SIG-M5 treated with dmso at 0.1 percent for 504 hours (cell line): ENCODE data around the gene NAMPT.
"Not testable (repeated sequence)": the region's sequence is repeated elsewhere in the genome, so short reads cannot be mapped to it uniquely, and the experiment has no call there.

Experiments
- DNase-seq: peaks from one replicate; lab custom pipeline; 2025; ENCODE audit not compliant: unreplicated experiment; lab: John Stamatoyannopoulos, UW

Gene NAMPT

DNA sequence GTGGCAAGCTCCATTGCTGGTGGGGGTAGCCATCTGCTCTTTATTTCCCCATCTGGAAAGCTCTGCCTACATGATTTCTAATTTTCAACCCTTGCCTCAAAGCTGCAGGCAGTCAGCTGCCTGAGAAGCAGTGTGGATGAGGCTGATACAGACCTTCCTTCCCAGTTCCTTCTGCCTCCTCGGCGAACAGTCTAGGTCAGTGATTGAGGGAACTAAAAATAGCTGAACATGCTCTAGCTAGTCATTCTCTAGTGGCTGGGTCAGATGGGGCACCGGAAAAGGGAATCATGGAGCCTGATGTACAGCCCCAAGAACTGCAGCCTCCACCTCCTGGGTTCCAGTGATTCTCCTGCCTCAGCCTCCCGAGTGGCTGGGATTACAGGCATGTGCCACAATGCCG lies 48.7 kb downstream of the NAMPT start:
- DNase-seq, result no peak

DNA sequence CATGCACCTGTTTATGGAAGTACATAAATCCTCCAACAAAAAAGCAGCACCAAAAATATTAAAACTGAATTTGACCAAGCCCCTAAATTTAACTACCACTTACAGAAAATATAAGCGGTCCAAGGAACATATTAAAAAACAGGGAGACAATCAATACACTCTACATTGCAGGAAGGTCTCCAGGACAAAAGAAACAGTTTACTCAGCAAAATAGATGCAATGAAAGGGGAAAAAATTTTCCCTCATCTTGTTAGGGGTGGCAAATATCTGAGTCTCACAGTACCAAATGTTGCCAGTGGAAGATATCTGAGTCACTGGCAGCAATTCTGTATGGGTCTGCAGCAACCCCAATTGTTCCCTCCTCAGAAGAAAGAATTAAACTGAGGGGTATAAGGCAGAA lies 50.4 kb downstream of the NAMPT start:
- DNase-seq, result no peak

- no peak for DNase-seq
Observed at GRCh38 chr7:106231856-106232490, 52.8 kb downstream of the NAMPT start.

- DNase-seq, result no peak
Observed at GRCh38 chr7:106225856-106226255, 58.9 kb downstream of the NAMPT start.

- no peak for DNase-seq
Observed at GRCh38 chr7:106224797-106225196, 60.0 kb downstream of the NAMPT start.

DNA sequence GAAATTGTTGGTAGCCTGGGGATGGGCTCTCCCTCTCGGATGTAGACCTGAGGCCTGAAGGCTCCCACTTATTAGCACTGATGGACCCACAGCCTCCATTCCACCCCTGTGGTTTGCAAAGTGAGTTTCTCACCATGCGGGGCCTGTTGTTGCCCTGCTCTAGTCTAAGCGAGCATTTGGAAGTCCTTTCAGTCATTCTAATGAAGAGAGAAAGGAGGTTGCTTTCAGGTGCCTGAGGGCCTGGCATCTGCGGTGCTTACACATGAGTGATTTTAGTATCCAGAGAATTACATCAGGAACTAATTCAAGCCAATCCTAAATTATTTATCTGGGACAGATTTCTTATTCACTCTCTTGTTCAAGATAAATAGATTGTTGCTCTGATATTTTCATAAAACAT lies 61.6 kb downstream of the NAMPT start:
- DNase-seq, result no peak

DNA sequence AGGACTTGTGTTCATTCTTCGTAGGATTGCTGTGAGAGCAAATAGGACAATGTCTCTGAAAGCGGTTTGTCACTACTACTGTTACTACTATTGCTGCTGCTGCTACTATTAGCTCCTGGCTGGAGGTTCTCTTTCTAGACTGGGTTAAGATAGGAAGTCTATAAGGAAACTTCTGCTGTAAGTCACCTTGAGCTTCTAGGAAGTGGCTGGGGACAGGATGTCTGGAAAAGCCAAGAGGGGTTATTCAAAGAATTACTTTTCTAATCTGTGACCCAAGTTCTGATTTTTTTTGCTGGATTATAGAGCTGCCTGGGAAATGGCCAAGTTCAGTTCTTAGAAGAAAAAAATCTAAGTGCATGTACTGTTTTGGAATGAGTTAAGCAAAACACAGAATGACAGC lies 62.2 kb downstream of the NAMPT start:
- DNase-seq, result no peak

- no peak for DNase-seq
Observed at GRCh38 chr7:106220307-106220706, 64.5 kb downstream of the NAMPT start.

- DNase-seq, result no peak
Observed at GRCh38 chr7:106219170-106219569, 65.6 kb downstream of the NAMPT start.

- DNase-seq, result no peak
Observed at GRCh38 chr7:106218546-106218945, 66.2 kb downstream of the NAMPT start.

DNA sequence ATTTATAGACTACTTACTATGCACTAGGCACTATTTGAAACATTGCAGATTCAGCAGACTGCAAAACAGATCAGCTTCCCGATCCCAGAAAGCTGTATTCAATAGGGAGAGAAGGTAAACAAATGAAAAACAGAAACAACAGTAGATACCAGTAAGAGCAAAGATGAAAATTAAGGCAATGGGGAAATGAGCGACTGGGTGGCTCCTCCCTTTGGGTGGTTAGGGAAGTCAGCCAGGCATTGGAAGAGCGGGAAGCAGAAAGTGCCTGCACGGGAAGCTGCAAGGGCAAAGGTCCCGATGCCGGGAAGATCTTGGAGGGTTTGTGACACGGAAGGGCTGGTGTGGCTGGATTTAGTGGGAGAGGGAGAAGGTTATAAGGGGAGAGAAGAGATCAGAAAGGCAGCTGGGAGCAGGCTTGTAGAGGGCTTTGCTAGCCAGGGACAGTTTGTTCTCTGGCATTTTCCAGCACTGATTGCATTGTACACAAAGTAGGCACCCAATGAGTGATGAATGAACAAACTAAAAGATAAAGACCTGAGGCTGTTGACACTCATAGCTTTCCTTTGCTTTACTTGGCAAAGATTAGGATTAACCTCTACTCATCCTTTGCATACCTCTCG lies 67.8 kb downstream of the NAMPT start:
- DNase-seq, result no peak

DNA sequence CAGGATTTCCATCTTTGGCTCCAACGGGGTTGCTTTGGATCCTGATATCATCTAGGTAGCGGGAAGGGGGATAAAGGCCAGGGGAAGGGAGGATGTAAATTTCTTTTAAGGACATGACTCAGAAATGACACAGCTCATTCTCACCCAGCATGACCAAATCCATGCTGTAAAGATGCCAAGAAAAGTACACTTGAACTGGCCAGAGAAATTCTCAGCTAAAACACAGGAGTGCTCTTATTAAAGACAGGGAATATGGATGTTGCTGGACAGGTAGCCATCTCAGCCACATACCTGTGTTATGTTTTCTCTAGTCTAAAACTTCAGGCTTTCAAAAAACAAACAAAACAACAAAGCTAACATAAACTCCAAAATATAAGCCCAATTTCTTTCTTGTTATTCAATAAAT lies 68.3 kb downstream of the NAMPT start:
- DNase-seq, result no peak

- DNase-seq, result no peak
Observed at GRCh38 chr7:106215868-106216516, 68.8 kb downstream of the NAMPT start.

DNA sequence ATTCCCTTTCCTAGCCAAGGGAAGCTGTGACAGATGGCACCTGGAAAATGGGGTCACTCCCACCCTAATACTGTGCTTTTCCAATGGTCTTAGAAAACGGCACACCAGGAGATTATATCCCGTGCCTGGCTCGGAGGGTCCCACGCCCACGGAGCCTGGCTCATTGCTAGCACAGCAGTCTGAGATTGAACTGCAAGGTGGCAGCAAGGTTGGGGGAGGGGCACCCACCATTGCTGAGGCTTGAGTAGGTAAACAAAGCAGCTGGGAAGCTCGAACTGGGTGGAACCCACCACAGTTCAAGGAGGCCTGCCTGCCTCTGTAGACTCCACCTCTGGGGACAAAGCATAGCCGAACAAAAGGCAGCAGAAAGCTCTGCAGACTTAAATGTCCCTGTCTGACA lies 75.8 kb downstream of the NAMPT start:
- not testable (repeated sequence) for DNase-seq

GRCh38 chr7:106206826-106207541 lies 77.8 kb downstream of the NAMPT start:
- no peak for DNase-seq

- DNase-seq, result no peak
Observed at GRCh38 chr7:106205621-106206222, 79.1 kb downstream of the NAMPT start.

GRCh38 chr7:106203473-106203872 lies 81.3 kb downstream of the NAMPT start:
- no peak for DNase-seq

- no peak for DNase-seq
Observed at GRCh38 chr7:106201164-106201563, 83.6 kb downstream of the NAMPT start.

DNA sequence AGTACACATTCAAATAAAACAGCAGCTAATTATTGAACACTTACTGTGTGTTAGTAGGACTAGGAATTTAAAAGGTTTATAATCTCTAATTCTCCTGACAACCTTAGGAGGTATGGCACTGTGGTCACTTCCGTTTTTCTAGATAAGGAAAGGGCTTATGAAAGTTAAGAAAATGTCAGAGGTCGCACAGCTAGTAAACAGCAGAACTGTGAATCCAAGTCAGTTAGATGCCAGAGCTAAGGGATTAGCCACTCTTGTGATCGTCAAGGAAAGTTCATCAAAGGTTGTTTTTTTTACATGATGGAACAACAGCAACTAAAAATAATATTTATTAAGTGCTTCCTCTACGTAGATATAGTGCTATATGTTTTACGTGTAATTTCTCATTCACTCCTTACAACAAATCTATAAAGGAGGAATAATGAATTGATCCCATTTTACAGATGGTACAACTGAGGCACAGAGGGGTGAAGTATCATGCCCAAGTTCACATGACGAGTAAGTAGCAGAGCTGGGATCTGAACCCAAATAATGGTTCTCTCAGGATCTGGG lies 84.9 kb downstream of the NAMPT start:
- no peak for DNase-seq

DNA sequence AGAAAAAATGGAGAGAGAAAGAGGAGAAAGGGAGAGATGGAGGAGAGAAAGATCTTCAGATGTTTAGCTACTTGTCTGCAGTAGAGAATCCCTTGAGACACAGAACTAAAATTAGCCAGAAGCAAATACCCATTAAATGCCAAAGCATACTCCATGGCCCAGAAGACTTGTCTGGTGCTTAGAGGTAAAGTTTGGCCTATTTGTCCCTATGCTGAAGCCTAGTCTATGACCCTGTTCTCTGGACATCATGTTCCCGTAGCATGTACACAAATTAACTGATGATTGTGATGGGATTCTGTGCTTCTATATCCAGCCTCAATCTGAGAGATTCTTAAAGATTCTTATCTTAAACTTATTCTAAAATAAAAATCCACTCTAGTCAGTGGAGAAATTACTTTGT lies 85.8 kb downstream of the NAMPT start:
- DNase-seq, result no peak
